AG04450 (cell line): ENCODE data around the gene RAB3GAP1. TPM values are rescaled to one million over a fixed set of nuclear protein-coding genes. Genes with fewer than 3 reads are reported as not detected.
A peak's percentile ranks its signal among the peaks of the same experiment; 100 is the strongest.

Experiments
- CTCF ChIA-PET: fragments of 300-600, 350-600 bp; formaldehyde crosslinking; extraction: SDS; loops from one replicate; lab custom pipeline; 2022; ENCODE audit warnings: antibody characterized with exemption, inconsistent platforms; lab: Charles Lee
- POLR2A ChIA-PET: fragments of 350-600 bp; formaldehyde crosslinking; extraction: SDS; loops from one replicate; lab custom pipeline; 2021; ENCODE audit warnings: antibody characterized with exemption, inconsistent platforms; lab: Yijun Ruan, JAX
- DNase-seq: peaks from one replicate; pipeline ENCODE4 v3.0.0-alpha.2; 2011; ENCODE audit warnings: low read depth, low spot score
- H3K27ac ChIP-seq: one replicate; pipeline ENCODE4 v1.5.1; 2012; ENCODE audit warnings: low read depth, low read length, control low read depth
- H3K27me3 ChIP-seq: one replicate; pipeline ENCODE4 v1.6.0; 2012; ENCODE audit warnings: low read length; ENCODE audit not compliant: control insufficient read depth, insufficient read depth
- H3K4me3 ChIP-seq: 2 replicates; pipeline ENCODE4 v1.5.1; 2011; ENCODE audit warnings: mild to moderate bottlenecking, low read depth, low read length, control low read depth
- H3K9me3 ChIP-seq: 2 replicates; pipeline ENCODE4 v1.5.1; 2012; ENCODE audit warnings: low read length; ENCODE audit not compliant: control insufficient read depth, insufficient read depth
- polyA plus RNA-seq: library from polyadenylated mRNA; depleted of rRNA; stranded (reverse); fragments of >200 nt; gene quantifications from 2 replicates; pipeline ENCODE4 v1.2.3, GENCODE V29; 2011
- TF ChIP-seq, protein P1 (sequence below): IDR thresholded peaks from 2 replicates; pipeline ENCODE4 v1.5.1; 2011; ENCODE audit warnings: low read depth, low read length, control low read depth, inconsistent platforms

Gene RAB3GAP1
- polyA plus RNA-seq, 1 experiment: 47.5 TPM

DNA sequence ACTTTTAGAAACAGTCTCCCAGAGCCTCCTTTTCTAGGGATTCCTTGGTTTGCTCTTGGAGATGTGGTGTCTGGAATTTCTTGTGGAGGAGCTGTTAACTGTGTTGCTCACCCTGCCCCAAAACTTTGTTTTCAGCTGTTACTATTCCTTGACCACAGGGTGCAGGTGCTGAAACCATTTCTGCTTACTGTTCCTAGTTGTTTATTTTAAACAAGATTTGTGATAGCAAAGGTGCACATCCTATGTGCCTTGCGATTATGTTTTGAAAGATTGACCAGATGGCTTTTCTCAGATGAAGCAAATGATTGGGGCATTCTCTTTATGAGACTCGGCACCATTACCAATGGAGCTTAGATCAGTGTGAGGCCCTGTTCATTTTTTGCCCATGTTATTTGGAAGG lies 111.2 kb downstream of the RAB3GAP1 start:
- CTCF ChIA-PET: interaction anchor here (1.0 to 3.8 kb wide), 2 partner anchors 11 to 159 kb away, joined by 3 to 18 read pairs; no protein-coding TSS in a partner anchor
- TF ChIP-seq, protein P1, sequence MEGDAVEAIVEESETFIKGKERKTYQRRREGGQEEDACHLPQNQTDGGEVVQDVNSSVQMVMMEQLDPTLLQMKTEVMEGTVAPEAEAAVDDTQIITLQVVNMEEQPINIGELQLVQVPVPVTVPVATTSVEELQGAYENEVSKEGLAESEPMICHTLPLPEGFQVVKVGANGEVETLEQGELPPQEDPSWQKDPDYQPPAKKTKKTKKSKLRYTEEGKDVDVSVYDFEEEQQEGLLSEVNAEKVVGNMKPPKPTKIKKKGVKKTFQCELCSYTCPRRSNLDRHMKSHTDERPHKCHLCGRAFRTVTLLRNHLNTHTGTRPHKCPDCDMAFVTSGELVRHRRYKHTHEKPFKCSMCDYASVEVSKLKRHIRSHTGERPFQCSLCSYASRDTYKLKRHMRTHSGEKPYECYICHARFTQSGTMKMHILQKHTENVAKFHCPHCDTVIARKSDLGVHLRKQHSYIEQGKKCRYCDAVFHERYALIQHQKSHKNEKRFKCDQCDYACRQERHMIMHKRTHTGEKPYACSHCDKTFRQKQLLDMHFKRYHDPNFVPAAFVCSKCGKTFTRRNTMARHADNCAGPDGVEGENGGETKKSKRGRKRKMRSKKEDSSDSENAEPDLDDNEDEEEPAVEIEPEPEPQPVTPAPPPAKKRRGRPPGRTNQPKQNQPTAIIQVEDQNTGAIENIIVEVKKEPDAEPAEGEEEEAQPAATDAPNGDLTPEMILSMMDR: no peak
- Histone ChIP-seq H3K4me3 (no peak overlapping the region), H3K27ac (no peak overlapping the region), H3K27me3 (no peaks in the 10 kb centered on the region), H3K9me3 (no peaks in the 10 kb centered on the region)
- POLR2A ChIA-PET: no interaction called here
- DNase-seq: no peak

DNA sequence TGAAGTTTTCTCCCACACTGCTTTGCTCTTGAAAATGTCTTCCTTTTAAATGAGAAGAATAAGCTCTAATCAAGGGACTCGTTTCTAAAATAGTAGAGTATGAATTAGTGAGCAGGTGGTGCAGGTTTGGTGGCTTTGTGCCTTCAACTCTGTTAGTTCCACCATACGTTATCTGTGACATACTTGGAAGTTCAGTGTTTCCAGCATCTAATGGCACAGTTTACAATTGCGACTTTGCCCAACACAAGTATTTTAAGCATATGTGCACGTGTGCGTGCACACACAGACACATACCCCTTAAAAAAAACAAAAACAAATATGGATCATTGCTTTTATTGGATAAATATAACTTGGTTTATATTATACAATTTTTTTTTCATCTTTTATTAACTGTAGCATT lies 111.8 kb downstream of the RAB3GAP1 start:
- Histone ChIP-seq H3K9me3 (no peaks in the 10 kb centered on the region), H3K4me3 (no peak overlapping the region), H3K27ac (no peak overlapping the region), H3K27me3 (no peaks in the 10 kb centered on the region)
- TF ChIP-seq, protein P1: no peak
- DNase-seq: no peak
- POLR2A ChIA-PET: no interaction called here
- CTCF ChIA-PET: interaction anchor here (1.0 to 3.8 kb wide), 3 partner anchors 10 to 159 kb away, joined by 3 to 18 read pairs (median 6); no protein-coding TSS in a partner anchor

DNA sequence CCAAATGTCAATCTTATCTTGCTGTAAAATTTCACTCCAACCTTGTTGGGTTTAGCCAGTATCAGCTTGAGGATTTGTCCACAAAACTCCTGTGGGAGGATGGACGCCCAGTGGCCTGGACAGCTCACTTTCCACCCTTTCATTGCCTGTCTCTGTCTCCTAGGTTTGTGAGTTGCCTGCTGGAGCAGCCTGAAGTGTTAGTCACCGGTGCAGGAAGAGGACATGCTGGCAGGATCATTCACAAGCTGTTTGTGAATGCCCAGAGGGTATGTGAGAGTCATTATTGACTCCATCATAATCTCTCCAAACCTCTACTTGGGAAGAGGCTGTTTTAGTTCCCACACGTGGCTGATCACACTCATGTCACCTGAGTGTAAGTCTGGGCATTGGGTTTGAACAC lies 112.3 kb downstream of the RAB3GAP1 start:
- Histone ChIP-seq H3K27ac (no peak overlapping the region), H3K4me3 (no peak overlapping the region), H3K27me3 (no peaks in the 10 kb centered on the region), H3K9me3 (no peaks in the 10 kb centered on the region)
- CTCF ChIA-PET: interaction anchor here (1.1 to 3.8 kb wide), 2 partner anchors 11 to 160 kb away, joined by 6 to 18 read pairs; no protein-coding TSS in a partner anchor
- peak; percentile 29 for DNase-seq
- POLR2A ChIA-PET: no interaction called here
- TF ChIP-seq, protein P1: no peak

DNA sequence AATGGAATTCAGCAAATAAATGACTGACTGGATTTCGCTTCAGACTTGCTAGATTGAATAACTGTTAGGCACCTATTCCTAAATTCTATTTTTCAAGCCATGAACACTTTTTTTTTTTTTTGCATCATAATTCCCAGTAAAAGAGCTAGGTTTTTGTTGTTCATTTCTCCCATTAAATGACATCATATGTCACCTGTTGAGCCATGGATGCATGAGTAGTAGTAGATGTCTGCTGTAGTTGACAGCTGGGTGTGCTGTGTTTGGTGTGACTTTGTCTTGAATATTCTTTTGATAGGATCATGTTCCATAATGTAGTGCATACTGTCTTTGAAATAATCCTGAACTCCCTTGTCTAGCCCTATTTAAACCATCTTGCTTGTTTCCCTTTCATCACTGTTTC lies 115.2 kb downstream of the RAB3GAP1 start:
- ChIA-PET POLR2A (no interaction called here), CTCF (interaction anchor here (0.7 kb wide), 1 partner anchor 119 kb away, joined by 4 read pairs; no protein-coding TSS in a partner anchor)

DNA sequence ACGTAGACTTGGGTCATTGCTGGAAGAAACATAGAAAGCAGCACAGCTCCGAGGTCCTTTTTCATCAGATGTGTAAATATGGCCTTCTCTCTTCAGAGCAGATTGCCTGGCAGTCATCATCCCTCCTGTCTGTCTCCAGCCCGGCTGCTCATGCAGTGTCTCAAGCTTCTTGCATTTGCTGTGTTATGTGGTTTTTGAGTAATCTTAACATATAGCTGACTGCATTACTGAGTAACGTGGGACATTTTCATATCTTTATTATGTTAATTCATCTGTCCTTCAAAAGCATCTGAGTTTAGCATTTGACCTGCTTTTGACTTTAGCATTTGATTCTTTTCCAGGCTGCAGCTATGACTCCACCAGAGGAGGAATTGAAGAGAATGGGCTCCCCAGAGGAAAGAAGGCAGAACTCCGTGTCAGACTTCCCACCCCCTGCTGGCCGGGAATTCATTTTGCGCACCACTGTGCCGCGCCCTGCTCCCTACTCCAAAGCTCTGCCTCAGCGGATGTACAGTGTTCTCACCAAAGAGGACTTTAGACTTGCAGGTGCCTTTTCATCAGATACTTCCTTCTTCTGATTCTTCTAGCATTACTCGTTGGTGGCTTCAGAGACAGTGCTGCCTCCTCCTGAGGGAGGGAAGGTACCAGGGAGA lies 116.2 kb downstream of the RAB3GAP1 start:
- TF ChIP-seq, protein P1: no peak
- Histone ChIP-seq H3K4me3 (no peak overlapping the region), H3K9me3 (no peaks in the 10 kb centered on the region), H3K27ac (no peak overlapping the region), H3K27me3 (no peaks in the 10 kb centered on the region)
- CTCF ChIA-PET: no interaction called here
- DNase-seq: no peak
- POLR2A ChIA-PET: no interaction called here

More for the DNA sequence above, 115.2 kb downstream of the RAB3GAP1 start:
- Histone ChIP-seq H3K9me3 (no peaks in the 10 kb centered on the region), H3K4me3 (no peak overlapping the region), H3K27me3 (no peaks in the 10 kb centered on the region), H3K27ac (no peak overlapping the region)
- TF ChIP-seq, protein P1: no peak
- no peak for DNase-seq
